ENCODE results near the gene PCBP2.

Gene PCBP2

GRCh38 chr12:53500142-53500775 lies 48.4 kb downstream of the PCBP2 start:
- peak overlapping the region; percentile 98 for H3K27ac ChIP-seq (ENCODE audit: low read depth, low read length)
- H3K9ac ChIP-seq (ENCODE audit: low read length): peak overlapping the region; percentile 85
- H3K4me3 ChIP-seq (ENCODE audit: low read depth in 1 of 2, low read length in 2 of 2): peak overlapping the region; percentile 50 to 63
- peaks cover 3% of the 10 kb centered on the region for H3K36me3 ChIP-seq (ENCODE audit: insufficient read depth, low read length)
- no peaks in the 10 kb centered on the region for H3K27me3 ChIP-seq (ENCODE audit: control insufficient read depth in 1 of 2, insufficient read depth in 2 of 2, low read length in 2 of 2)
- H3K4me1 ChIP-seq (ENCODE audit: insufficient read depth, low read length): peaks cover 35% of the 10 kb centered on the region
- H3K9me3 ChIP-seq (ENCODE audit: low read length): no peaks in the 10 kb centered on the region

GRCh38 chr12:53500776-53501614 lies 49.1 kb downstream of the PCBP2 start, which contains the start of gene TARBP2:
Gene TARBP2 (plus strand): TSS chr12:53501283. CDS start chr12:53501409, 126 bp downstream.
- H3K4me1 ChIP-seq (ENCODE audit: insufficient read depth, low read length): peaks cover 31% of the 10 kb centered on the region
- H3K4me3 ChIP-seq (ENCODE audit: low read depth in 1 of 2, low read length in 2 of 2): peak within 1 kb of the TSS; percentile 50 to 63
- peak within 1 kb of the TSS; percentile 98 for H3K27ac ChIP-seq (ENCODE audit: low read depth, low read length)
- no peaks in the 10 kb centered on the region for H3K9me3 ChIP-seq (ENCODE audit: low read length)
- H3K36me3 ChIP-seq (ENCODE audit: insufficient read depth, low read length): peaks cover 6% of the 10 kb centered on the region
- H3K9ac ChIP-seq (ENCODE audit: low read length): peak within 1 kb of the TSS; percentile 85
- no peaks in the 10 kb centered on the region for H3K27me3 ChIP-seq (ENCODE audit: control insufficient read depth in 1 of 2, insufficient read depth in 2 of 2, low read length in 2 of 2)

GRCh38 chr12:53501615-53502181 lies 49.8 kb downstream of the PCBP2 start:
- no peak overlapping the region for H3K9ac ChIP-seq (ENCODE audit: low read length)
- H3K27ac ChIP-seq (ENCODE audit: low read depth, low read length): peak overlapping the region; percentile 98
- H3K27me3 ChIP-seq (ENCODE audit: control insufficient read depth in 1 of 2, insufficient read depth in 2 of 2, low read length in 2 of 2): no peaks in the 10 kb centered on the region

GRCh38 chr12:53502331-53502730 lies 50.4 kb downstream of the PCBP2 start:
- H3K36me3 ChIP-seq (ENCODE audit: insufficient read depth, low read length): peaks cover 19% of the 10 kb centered on the region
- H3K9me3 ChIP-seq (ENCODE audit: low read length): no peaks in the 10 kb centered on the region
- no peak overlapping the region for H3K27ac ChIP-seq (ENCODE audit: low read depth, low read length)
- peaks cover 28% of the 10 kb centered on the region for H3K4me1 ChIP-seq (ENCODE audit: insufficient read depth, low read length)
- no peaks in the 10 kb centered on the region for H3K27me3 ChIP-seq (ENCODE audit: control insufficient read depth in 1 of 2, insufficient read depth in 2 of 2, low read length in 2 of 2)
- H3K9ac ChIP-seq (ENCODE audit: low read length): no peak overlapping the region
- H3K4me3 ChIP-seq (ENCODE audit: low read depth in 1 of 2, low read length in 2 of 2): peak overlapping the region in 1 of 2 donors; percentile 63

More at GRCh38 chr12:53501615-53502181, 49.8 kb downstream of the PCBP2 start:
- Histone ChIP-seq H3K9me3 (ENCODE audit: low read length) (no peaks in the 10 kb centered on the region), H3K4me3 (ENCODE audit: low read depth in 1 of 2, low read length in 2 of 2) (peak overlapping the region; percentile 48 to 63), H3K36me3 (ENCODE audit: insufficient read depth, low read length) (peaks cover 13% of the 10 kb centered on the region), H3K4me1 (ENCODE audit: insufficient read depth, low read length) (peaks cover 28% of the 10 kb centered on the region)

GRCh38 chr12:53502983-53503728 lies 51.3 kb downstream of the PCBP2 start:
- no peak overlapping the region for H3K27ac ChIP-seq (ENCODE audit: low read depth, low read length)
- H3K9ac ChIP-seq (ENCODE audit: low read length): no peak overlapping the region
- H3K27me3 ChIP-seq (ENCODE audit: control insufficient read depth in 1 of 2, insufficient read depth in 2 of 2, low read length in 2 of 2): no peaks in the 10 kb centered on the region
- H3K36me3 ChIP-seq (ENCODE audit: insufficient read depth, low read length): peaks cover 24% of the 10 kb centered on the region
- H3K9me3 ChIP-seq (ENCODE audit: low read length): no peaks in the 10 kb centered on the region
- no peak overlapping the region for H3K4me3 ChIP-seq (ENCODE audit: low read depth in 1 of 2, low read length in 2 of 2)
- H3K4me1 ChIP-seq (ENCODE audit: insufficient read depth, low read length): peaks cover 28% of the 10 kb centered on the region

- no peak overlapping the region for H3K9ac ChIP-seq (ENCODE audit: low read length)
- H3K4me3 ChIP-seq (ENCODE audit: low read depth in 1 of 2, low read length in 2 of 2): no peak overlapping the region
- H3K36me3 ChIP-seq (ENCODE audit: insufficient read depth, low read length): peaks cover 24% of the 10 kb centered on the region
- H3K27ac ChIP-seq (ENCODE audit: low read depth, low read length): no peak overlapping the region
- no peaks in the 10 kb centered on the region for H3K9me3 ChIP-seq (ENCODE audit: low read length)
- no peaks in the 10 kb centered on the region for H3K27me3 ChIP-seq (ENCODE audit: control insufficient read depth in 1 of 2, insufficient read depth in 2 of 2, low read length in 2 of 2)
- H3K4me1 ChIP-seq (ENCODE audit: insufficient read depth, low read length): peaks cover 27% of the 10 kb centered on the region
Observed at GRCh38 chr12:53504004-53504920, 52.4 kb downstream of the PCBP2 start.

- Histone ChIP-seq H3K9me3 (ENCODE audit: low read length) (no peaks in the 10 kb centered on the region), H3K9ac (ENCODE audit: low read length) (no peak overlapping the region), H3K27ac (ENCODE audit: low read depth, low read length) (no peak overlapping the region), H3K4me1 (ENCODE audit: insufficient read depth, low read length) (peaks cover 22% of the 10 kb centered on the region), H3K36me3 (ENCODE audit: insufficient read depth, low read length) (peaks cover 24% of the 10 kb centered on the region), H3K27me3 (ENCODE audit: control insufficient read depth in 1 of 2, insufficient read depth in 2 of 2, low read length in 2 of 2) (no peaks in the 10 kb centered on the region), H3K4me3 (ENCODE audit: low read depth in 1 of 2, low read length in 2 of 2) (no peak overlapping the region)
Observed at GRCh38 chr12:53505086-53505485, 53.2 kb downstream of the PCBP2 start.

GRCh38 chr12:53505555-53506449 lies 53.9 kb downstream of the PCBP2 start:
- no peaks in the 10 kb centered on the region for H3K9me3 ChIP-seq (ENCODE audit: low read length)
- H3K4me3 ChIP-seq (ENCODE audit: low read depth in 1 of 2, low read length in 2 of 2): no peak overlapping the region
- no peak overlapping the region for H3K9ac ChIP-seq (ENCODE audit: low read length)
- H3K36me3 ChIP-seq (ENCODE audit: insufficient read depth, low read length): peaks cover 30% of the 10 kb centered on the region
- peaks cover 19% of the 10 kb centered on the region for H3K4me1 ChIP-seq (ENCODE audit: insufficient read depth, low read length)
- H3K27ac ChIP-seq (ENCODE audit: low read depth, low read length): no peak overlapping the region
- no peaks in the 10 kb centered on the region for H3K27me3 ChIP-seq (ENCODE audit: control insufficient read depth in 1 of 2, insufficient read depth in 2 of 2, low read length in 2 of 2)

- Histone ChIP-seq H3K9ac (ENCODE audit: low read length) (no peak overlapping the region), H3K36me3 (ENCODE audit: insufficient read depth, low read length) (peaks cover 33% of the 10 kb centered on the region)
Observed at GRCh38 chr12:53506450-53506785, 54.5 kb downstream of the PCBP2 start.

More at GRCh38 chr12:53506450-53506785, 54.5 kb downstream of the PCBP2 start:
- Histone ChIP-seq H3K27ac (ENCODE audit: low read depth, low read length) (no peak overlapping the region), H3K9me3 (ENCODE audit: low read length) (no peaks in the 10 kb centered on the region), H3K27me3 (ENCODE audit: control insufficient read depth in 1 of 2, insufficient read depth in 2 of 2, low read length in 2 of 2) (no peaks in the 10 kb centered on the region), H3K4me3 (ENCODE audit: low read depth in 1 of 2, low read length in 2 of 2) (no peak overlapping the region), H3K4me1 (ENCODE audit: insufficient read depth, low read length) (peaks cover 19% of the 10 kb centered on the region)

Data from muscle layer of colon (tissue), 2 donors.